Measurements from ENCODE around the gene SLC16A13.

DNA sequence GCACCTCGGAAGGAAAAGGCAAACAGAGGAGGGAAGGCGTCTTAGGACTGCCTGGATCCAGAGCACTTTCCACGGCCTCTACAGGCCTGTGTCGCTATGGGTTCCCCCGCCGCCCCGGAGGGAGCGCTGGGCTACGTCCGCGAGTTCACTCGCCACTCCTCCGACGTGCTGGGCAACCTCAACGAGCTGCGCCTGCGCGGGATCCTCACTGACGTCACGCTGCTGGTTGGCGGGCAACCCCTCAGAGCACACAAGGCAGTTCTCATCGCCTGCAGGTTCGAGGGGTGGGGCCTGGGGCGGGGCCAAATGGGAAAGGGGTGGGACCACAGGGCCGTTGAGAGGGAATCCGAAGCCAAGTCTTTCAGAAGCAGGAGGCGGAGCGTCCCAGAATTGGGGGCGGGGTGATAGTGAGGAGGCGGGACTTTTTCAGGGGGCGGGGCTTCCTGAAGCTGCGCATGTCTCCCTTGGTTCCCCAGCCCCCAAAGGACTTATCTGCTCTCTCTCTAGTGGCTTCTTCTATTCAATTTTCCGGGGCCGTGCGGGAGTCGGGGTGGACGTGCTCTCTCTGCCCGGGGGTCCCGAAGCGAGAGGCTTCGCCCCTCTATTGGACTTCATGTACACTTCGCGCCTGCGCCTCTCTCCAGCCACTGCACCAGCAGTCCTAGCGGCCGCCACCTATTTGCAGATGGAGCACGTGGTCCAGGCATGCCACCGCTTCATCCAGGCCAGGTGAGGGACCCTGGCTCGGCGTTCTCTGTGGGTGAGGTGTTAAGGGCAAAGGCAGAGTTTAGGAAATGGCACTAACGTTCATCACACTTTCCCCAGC is 12.0 kb upstream of the SLC16A13 start:
- TF ChIP-seq EZH2phosphoT487 (IDR thresholded peaks at IDR 0.05; ENCODE audit: insufficient read depth, low read depth) (no peak), EZH2 (IDR thresholded peaks at IDR 0.05; ENCODE audit: insufficient read depth, poor library complexity, severe bottlenecking) (no peak)
